ENCODE data around the gene TSFM.
"Not testable (repeated sequence)": the region's sequence is repeated elsewhere in the genome, so short reads cannot be mapped to it uniquely, and the experiment has no call there.

The TSFM gene

GRCh38 chr12:57816855-57817151 is 34.2 kb downstream of the TSFM start:
- Histone ChIP-seq H3K4me1 (ENCODE audit: low read length) (no peaks in the 10 kb centered on the region), H3K9me2 (replicated peaks; ENCODE audit: insufficient read depth, low read length) (no peaks in the 10 kb centered on the region), H3K9ac (ENCODE audit: low read length) (no peak overlapping the region), H3K9me3 (replicated peaks; ENCODE audit: insufficient read depth, low read length) (no peaks in the 10 kb centered on the region), H2AFZ (ENCODE audit: low read length) (no peak overlapping the region), H3K4me2 (ENCODE audit: low read depth, low read length) (no peak overlapping the region), H4K20me1 (ENCODE audit: insufficient read depth, low read length) (no peaks in the 10 kb centered on the region), H3K27ac (ENCODE audit: low read length) (no peak overlapping the region), H3K4me3 (ENCODE audit: low read length) (no peak overlapping the region), H3K36me3 (replicated peaks; ENCODE audit: insufficient read depth, low read length) (no peaks in the 10 kb centered on the region), H3K79me2 (ENCODE audit: low read length) (no peaks in the 10 kb centered on the region), H3F3A (ENCODE audit: insufficient read depth, low read length) (peaks cover 4% of the 10 kb centered on the region; the same call in 1 of the 2 replicates), H3K27me3 (replicated peaks; ENCODE audit: insufficient read depth, low read length) (no peaks in the 10 kb centered on the region)
- TF ChIP-seq CTCF (IDR thresholded peaks at IDR 0.05; ENCODE audit: low read length), result no peak
- TF ChIP-seq EZH2phosphoT487 (IDR thresholded peaks at IDR 0.05; ENCODE audit: low read length), result no peak
- TF ChIP-seq EZH2 (optimal IDR thresholded peaks at IDR 0.05; ENCODE audit: low read depth, low read length), result no peak
- DNase-seq, result no peak

GRCh38 chr12:57817261-57817989 is 34.8 kb downstream of the TSFM start:
- no peaks in the 10 kb centered on the region for H3K9me3 ChIP-seq (replicated peaks; ENCODE audit: insufficient read depth, low read length)
- no peak overlapping the region for H3K4me2 ChIP-seq (ENCODE audit: low read depth, low read length)
- H2AFZ ChIP-seq (ENCODE audit: low read length), result no peak overlapping the region
- TF ChIP-seq EZH2 (optimal IDR thresholded peaks at IDR 0.05; ENCODE audit: low read depth, low read length) (no peak), EZH2phosphoT487 (IDR thresholded peaks at IDR 0.05; ENCODE audit: low read length) (no peak), CTCF (IDR thresholded peaks at IDR 0.05; ENCODE audit: low read length) (no peak)
- H3K79me2 ChIP-seq (ENCODE audit: low read length), result no peaks in the 10 kb centered on the region
- H3K4me1 ChIP-seq (ENCODE audit: low read length), result no peaks in the 10 kb centered on the region
- H4K20me1 ChIP-seq (ENCODE audit: insufficient read depth, low read length), result no peaks in the 10 kb centered on the region
- no peaks in the 10 kb centered on the region for H3K36me3 ChIP-seq (replicated peaks; ENCODE audit: insufficient read depth, low read length)
- no peak overlapping the region for H3K4me3 ChIP-seq (ENCODE audit: low read length)
- no peak for DNase-seq
- H3K9me2 ChIP-seq (replicated peaks; ENCODE audit: insufficient read depth, low read length), result no peaks in the 10 kb centered on the region
- no peak overlapping the region for H3K27ac ChIP-seq (ENCODE audit: low read length)
- no peaks in the 10 kb centered on the region for H3K27me3 ChIP-seq (replicated peaks; ENCODE audit: insufficient read depth, low read length)
- no peak overlapping the region for H3K9ac ChIP-seq (ENCODE audit: low read length)
- peaks cover 4% of the 10 kb centered on the region; the same call in 1 of the 2 replicates for H3F3A ChIP-seq (ENCODE audit: insufficient read depth, low read length)

GRCh38 chr12:57817990-57818331 is 35.4 kb downstream of the TSFM start:
- H3K9me3 ChIP-seq (replicated peaks; ENCODE audit: insufficient read depth, low read length); DNase-seq; H4K20me1 ChIP-seq (ENCODE audit: insufficient read depth, low read length); H3K4me1 ChIP-seq (ENCODE audit: low read length); H3K36me3 ChIP-seq (replicated peaks; ENCODE audit: insufficient read depth, low read length); H3K9me2 ChIP-seq (replicated peaks; ENCODE audit: insufficient read depth, low read length); H3K9ac ChIP-seq (ENCODE audit: low read length); H3K79me2 ChIP-seq (ENCODE audit: low read length); H3K4me2 ChIP-seq (ENCODE audit: low read depth, low read length); H3F3A ChIP-seq (ENCODE audit: insufficient read depth, low read length); H2AFZ ChIP-seq (ENCODE audit: low read length); H3K27ac ChIP-seq (ENCODE audit: low read length); H3K4me3 ChIP-seq (ENCODE audit: low read length); H3K27me3 ChIP-seq (replicated peaks; ENCODE audit: insufficient read depth, low read length): not testable (repeated sequence)

GRCh38 chr12:57820119-57820518 is 37.5 kb downstream of the TSFM start:
- H3K4me2 ChIP-seq (ENCODE audit: low read depth, low read length); H3K4me3 ChIP-seq (ENCODE audit: low read length); H3K36me3 ChIP-seq (replicated peaks; ENCODE audit: insufficient read depth, low read length); H3K9ac ChIP-seq (ENCODE audit: low read length); H4K20me1 ChIP-seq (ENCODE audit: insufficient read depth, low read length); H3F3A ChIP-seq (ENCODE audit: insufficient read depth, low read length); H3K79me2 ChIP-seq (ENCODE audit: low read length); H3K9me2 ChIP-seq (replicated peaks; ENCODE audit: insufficient read depth, low read length); H3K27ac ChIP-seq (ENCODE audit: low read length); H3K4me1 ChIP-seq (ENCODE audit: low read length); H3K27me3 ChIP-seq (replicated peaks; ENCODE audit: insufficient read depth, low read length); H2AFZ ChIP-seq (ENCODE audit: low read length); H3K9me3 ChIP-seq (replicated peaks; ENCODE audit: insufficient read depth, low read length); DNase-seq: not testable (repeated sequence)

GRCh38 chr12:57821015-57821414 is 38.4 kb downstream of the TSFM start:
- not testable (repeated sequence) for H3F3A ChIP-seq (ENCODE audit: insufficient read depth, low read length); DNase-seq; H2AFZ ChIP-seq (ENCODE audit: low read length); H3K4me1 ChIP-seq (ENCODE audit: low read length); H3K27ac ChIP-seq (ENCODE audit: low read length); H3K36me3 ChIP-seq (replicated peaks; ENCODE audit: insufficient read depth, low read length); H3K4me2 ChIP-seq (ENCODE audit: low read depth, low read length); H4K20me1 ChIP-seq (ENCODE audit: insufficient read depth, low read length); H3K9me3 ChIP-seq (replicated peaks; ENCODE audit: insufficient read depth, low read length); H3K9ac ChIP-seq (ENCODE audit: low read length); H3K4me3 ChIP-seq (ENCODE audit: low read length); H3K27me3 ChIP-seq (replicated peaks; ENCODE audit: insufficient read depth, low read length); H3K79me2 ChIP-seq (ENCODE audit: low read length); H3K9me2 ChIP-seq (replicated peaks; ENCODE audit: insufficient read depth, low read length)

All from MM.1S (cell line).